Fibroblast of lung (primary cell): Measurements from ENCODE around the gene CDK2. TPM values are rescaled to one million over a fixed set of nuclear protein-coding genes. Genes with fewer than 3 reads are reported as not detected.
"Not testable (repeated sequence)": the region's sequence is repeated elsewhere in the genome, so short reads cannot be mapped to it uniquely, and the experiment has no call there.

ENCODE experiments used
- DNase-seq, 2 donors: peaks; one replicate each; pipeline versions ENCODE4 v3.0.0 to v3.0.0-alpha.2; 2010; ENCODE audit warnings: low read depth in 2 of 2
- H2AFZ ChIP-seq: 2 replicates; pipeline ENCODE4 v1.5.1; 2012; ENCODE audit warnings: low read length, control low read depth, inconsistent platforms
- H3K27ac ChIP-seq: 2 replicates; pipeline ENCODE4 v1.5.1; 2011; ENCODE audit warnings: low read length, control low read depth; ENCODE audit not compliant: insufficient read depth
- H3K27me3 ChIP-seq: 2 replicates; pipeline ENCODE4 v1.5.1; 2011; ENCODE audit warnings: mild to moderate bottlenecking, low read length; ENCODE audit not compliant: control insufficient read depth, insufficient read depth
- H3K36me3 ChIP-seq: 2 replicates; pipeline ENCODE4 v1.5.1; 2011; ENCODE audit warnings: low read length; ENCODE audit not compliant: control insufficient read depth, insufficient read depth
- H3K4me1 ChIP-seq: 2 replicates; pipeline ENCODE4 v1.5.1; 2011; ENCODE audit warnings: low read length; ENCODE audit not compliant: control insufficient read depth, insufficient read depth; ENCODE audit errors: extremely low read depth
- H3K4me2 ChIP-seq: 2 replicates; pipeline ENCODE4 v1.5.1; 2011; ENCODE audit warnings: low read length, control low read depth; ENCODE audit not compliant: insufficient read depth; ENCODE audit errors: extremely low read depth
- H3K4me3 ChIP-seq, 4 experiments: fragments of 200-600 bp in 1 of 4; sonication (generic) in 1 of 4; replicated peaks in 1 of 4; 2 replicates each; pipeline ENCODE4 v1.5.1; 2011 to 2016; ENCODE audit warnings: low read length in 4 of 4, low read depth in 3 of 4, mild to moderate bottlenecking in 3 of 4, control low read depth in 2 of 4, inconsistent platforms in 1 of 4, mixed read lengths in 1 of 4; ENCODE audit not compliant: insufficient read depth in 1 of 4; ENCODE audit errors: control extremely low read depth in 1 of 4
- H3K79me2 ChIP-seq: 2 replicates; pipeline ENCODE4 v1.5.1; 2012; ENCODE audit warnings: mild to moderate bottlenecking, low read length, inconsistent platforms; ENCODE audit not compliant: control insufficient read depth, insufficient read depth
- H3K9ac ChIP-seq: 2 replicates; pipeline ENCODE4 v1.5.1; 2011; ENCODE audit warnings: mild to moderate bottlenecking, low read length, control low read depth; ENCODE audit not compliant: insufficient read depth
- H3K9me3 ChIP-seq: 2 replicates; pipeline ENCODE4 v1.5.1; 2012; ENCODE audit warnings: low read depth, low read length; ENCODE audit not compliant: control insufficient read depth, insufficient read depth
- H4K20me1 ChIP-seq: 2 replicates; pipeline ENCODE4 v1.5.1; 2011; ENCODE audit warnings: low read length; ENCODE audit not compliant: control insufficient read depth, insufficient read depth; ENCODE audit errors: extremely low read depth
- CTCF ChIP-seq, 2 donors: IDR thresholded peaks in 1 of 2; conservative IDR thresholded peaks in 1 of 2; 1 replicate in 1 of 2; 2 replicates in 1 of 2; pipeline ENCODE4 v1.5.1; 2011 to 2012; ENCODE audit warnings: low read length in 2 of 2, control low read depth in 1 of 2, inconsistent platforms in 1 of 2, low read depth in 1 of 2, mild to moderate bottlenecking in 1 of 2
- EZH2 ChIP-seq: IDR thresholded peaks from 2 replicates; pipeline ENCODE4 v1.5.1; 2012; ENCODE audit warnings: low read length, control low read depth, mild to moderate bottlenecking; ENCODE audit errors: missing control alignments
- polyA plus RNA-seq, 2 donors: library from polyadenylated mRNA; depleted of rRNA in 1 of 2; stranded (reverse) in 1 of 2; unstranded in 1 of 2; fragments of >200 nt; gene quantifications; 2 replicates each; pipeline ENCODE4 v1.2.1, GENCODE V29; 2011 to 2012; ENCODE audit warnings: missing spikeins in 1 of 2
- total RNA-seq: library from RNA; depleted of rRNA; stranded (reverse); fragments of >200 nt; gene quantifications from 2 replicates; pipeline ENCODE4 v1.2.1, GENCODE V29; 2014

The CDK2 gene
- total and polyA plus RNA-seq, 2 donors (not counting 1 experiment from before 2014, with no cell fraction given) = 12.7 to 32.5 TPM

- Histone ChIP-seq H3K4me3 (no peak overlapping the region), H3K79me2 (peaks cover 15% of the 10 kb centered on the region), H3K36me3 (peaks cover 10% of the 10 kb centered on the region), H3K27ac (no peak overlapping the region), H3K9me3 (no peaks in the 10 kb centered on the region), H2AFZ (no peak overlapping the region), H3K27me3 (no peaks in the 10 kb centered on the region), H3K9ac (no peak overlapping the region), H3K4me2 (no peak overlapping the region), H3K4me1 (no peaks in the 10 kb centered on the region), H4K20me1 (no peaks in the 10 kb centered on the region)
- DNase-seq = no peak
- TF ChIP-seq EZH2 (no peak), CTCF (conservative IDR thresholded peaks at IDR 0.05 in 1 of 2, IDR thresholded peaks at IDR 0.05 in 1 of 2; ENCODE audit: low read depth in 1 of 2, low read length in 2 of 2) (no peak)
Observed at GRCh38 chr12:55983232-55983842, 16.7 kb downstream of the CDK2 start.

DNA sequence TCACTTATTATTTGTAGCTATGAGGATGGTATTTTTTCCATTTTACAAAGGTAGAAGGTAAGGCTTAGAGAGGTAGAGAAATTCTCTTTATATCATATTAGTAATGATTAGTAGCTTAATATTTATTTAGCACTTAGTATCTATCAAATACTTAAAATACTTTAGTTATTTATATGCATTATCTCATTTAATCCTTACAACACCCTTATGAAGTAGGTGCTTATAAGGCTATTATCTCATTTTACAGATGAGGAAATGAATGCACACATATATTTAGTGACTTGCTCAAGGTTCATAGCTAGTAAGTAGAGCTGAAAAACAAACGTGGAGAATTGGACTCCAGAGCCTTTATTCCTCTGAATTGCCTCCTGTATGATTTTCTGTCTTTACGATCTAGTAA lies 18.2 kb downstream of the CDK2 start:
- Histone ChIP-seq H3K79me2 (peaks cover 6% of the 10 kb centered on the region), H3K36me3 (peaks cover 12% of the 10 kb centered on the region), H3K9me3 (no peaks in the 10 kb centered on the region), H3K4me1 (no peaks in the 10 kb centered on the region), H2AFZ (no peak overlapping the region), H3K27ac (no peak overlapping the region), H3K27me3 (no peaks in the 10 kb centered on the region), H3K9ac (no peak overlapping the region), H3K4me3 (no peak overlapping the region), H3K4me2 (no peak overlapping the region), H4K20me1 (no peaks in the 10 kb centered on the region)
- TF ChIP-seq EZH2 (no peak), CTCF (conservative IDR thresholded peaks at IDR 0.05 in 1 of 2, IDR thresholded peaks at IDR 0.05 in 1 of 2; ENCODE audit: low read depth in 1 of 2, low read length in 2 of 2) (no peak)
- no peak for DNase-seq

GRCh38 chr12:55985341-55985740 lies 18.7 kb downstream of the CDK2 start:
- no peak for DNase-seq
- no peaks in the 10 kb centered on the region for H3K4me1 ChIP-seq
- no peaks in the 10 kb centered on the region for H3K9me3 ChIP-seq
- no peaks in the 10 kb centered on the region for H4K20me1 ChIP-seq
- peaks cover 13% of the 10 kb centered on the region for H3K36me3 ChIP-seq
- no peak overlapping the region for H2AFZ ChIP-seq
- H3K4me2 ChIP-seq = no peak overlapping the region
- no peak for TF ChIP-seq CTCF (conservative IDR thresholded peaks at IDR 0.05 in 1 of 2, IDR thresholded peaks at IDR 0.05 in 1 of 2; ENCODE audit: low read depth in 1 of 2, low read length in 2 of 2)
- TF ChIP-seq EZH2 = no peak
- no peaks in the 10 kb centered on the region for H3K27me3 ChIP-seq
- no peak overlapping the region for H3K4me3 ChIP-seq
- peaks cover 6% of the 10 kb centered on the region for H3K79me2 ChIP-seq
- H3K9ac ChIP-seq = no peak overlapping the region
- H3K27ac ChIP-seq = no peak overlapping the region

GRCh38 chr12:55985976-55986375 lies 19.3 kb downstream of the CDK2 start:
- H3K9ac ChIP-seq, H3K4me2 ChIP-seq, DNase-seq, H3K4me1 ChIP-seq, H2AFZ ChIP-seq, H3K9me3 ChIP-seq, H3K4me3 ChIP-seq, H4K20me1 ChIP-seq, H3K79me2 ChIP-seq, H3K27me3 ChIP-seq, H3K27ac ChIP-seq: not testable (repeated sequence)
- H3K36me3 ChIP-seq = peaks cover 15% of the 10 kb centered on the region
